ENCODE measurements around the gene FAM83C. TPM values are rescaled to one million over a fixed set of nuclear protein-coding genes. Genes with fewer than 3 reads are reported as not detected.

FAM83C gene
- not detected for polyA plus RNA-seq (ENCODE audit: low read depth in 6 of 6)

DNA sequence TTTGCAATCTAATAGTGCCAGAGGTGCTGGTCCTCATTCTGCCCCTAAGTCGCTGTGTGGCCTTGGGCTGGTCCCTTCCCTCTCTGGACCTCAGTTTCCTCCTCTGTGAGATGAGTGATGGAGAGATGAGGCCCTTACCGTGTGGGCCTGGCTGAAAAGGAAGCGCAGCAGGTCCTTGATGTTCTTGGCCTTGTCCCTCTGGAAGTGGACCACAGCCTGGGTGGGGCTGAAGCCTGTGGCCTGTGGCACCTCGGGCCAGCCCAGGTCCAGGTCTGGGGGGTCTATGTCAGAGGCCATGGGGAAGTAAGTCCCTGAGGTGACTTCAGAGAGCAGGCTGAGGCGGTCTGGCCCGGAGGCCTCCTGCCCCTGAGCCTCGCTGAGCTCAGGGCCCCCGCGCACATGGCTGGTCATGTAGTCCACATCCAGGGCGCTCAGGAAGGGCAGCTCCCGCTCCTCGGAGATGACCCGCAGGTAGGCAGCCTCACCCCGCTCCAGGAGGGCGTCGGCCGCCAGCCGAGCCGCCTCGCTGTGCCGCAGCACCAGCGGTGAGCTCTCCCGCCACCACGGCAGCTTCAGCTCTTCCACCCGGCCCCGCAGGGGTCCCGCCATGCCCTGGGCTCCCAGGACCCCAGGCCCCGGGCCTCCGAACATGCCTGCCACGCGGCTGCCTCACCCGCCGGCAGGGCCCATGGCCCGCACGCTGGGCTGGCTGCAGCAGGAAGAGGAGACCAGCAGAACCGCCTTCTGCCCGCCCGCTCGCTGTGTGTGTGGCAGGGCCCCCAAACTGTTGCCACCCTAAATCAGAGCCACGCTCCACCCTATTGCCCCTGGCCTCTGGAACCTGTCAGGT lies at the start of gene FAM83C:
FAM83C (minus strand) TSS at position 772 of the 850 bp plus-strand sequence; CDS start at position 651, 121 bp downstream.
- H3K36me3 Mint-ChIP-seq: no peaks in the 10 kb centered on the region
- H3K4me3 Mint-ChIP-seq: no peak within 1 kb of the TSS
- DNase-seq (no peak), ATAC-seq (ENCODE audit: low read depth in 2 of 2) (no peak)
- no peak within 1 kb of the TSS for H3K27ac Mint-ChIP-seq
- H3K4me1 Mint-ChIP-seq: no peaks in the 10 kb centered on the region
- no peaks in the 10 kb centered on the region for H3K9me3 Mint-ChIP-seq
- peaks cover 5 to 40% (median 20%) of the 10 kb centered on the region in 3 donors for H3K27me3 Mint-ChIP-seq

DNA sequence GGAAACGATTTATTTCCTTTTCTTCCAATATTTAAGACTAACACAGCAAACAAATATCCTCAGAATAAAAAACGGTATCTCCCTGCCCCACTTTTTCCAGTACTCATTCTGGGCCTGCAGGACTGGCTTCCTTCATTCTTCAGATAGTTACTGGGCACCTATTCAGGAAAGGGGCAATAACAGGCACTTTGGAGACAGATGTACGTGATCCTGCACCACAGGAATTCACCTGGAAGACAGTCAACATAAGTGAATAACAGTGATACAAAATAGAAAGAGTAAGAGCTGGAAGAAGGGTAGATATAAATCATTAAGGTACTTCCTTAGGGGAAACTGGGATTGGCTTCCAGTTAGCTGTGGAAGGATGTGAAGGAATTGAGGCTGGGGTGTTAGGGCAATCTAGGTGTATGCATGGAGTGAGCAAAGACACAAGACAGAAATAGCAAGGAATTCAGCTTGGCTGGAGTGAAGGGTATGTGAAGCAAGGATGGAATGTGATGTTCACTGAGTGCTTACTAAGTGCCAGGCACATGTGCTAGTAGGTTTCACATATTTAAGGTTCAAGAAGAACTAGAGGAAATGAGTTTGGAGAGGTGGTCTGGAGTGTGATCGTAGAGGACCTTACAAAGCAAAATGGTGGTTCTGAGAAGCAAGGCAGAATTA lies 49.3 kb upstream of the FAM83C start:
- H3K9me3 Mint-ChIP-seq: peaks cover 0 to 7% (median 0%) of the 10 kb centered on the region in 7 donors
- peak overlapping the region in 2 of 6 donors; percentile 45 to 67 for H3K27ac Mint-ChIP-seq
- no peaks in the 10 kb centered on the region for H3K27me3 Mint-ChIP-seq
- H3K4me1 Mint-ChIP-seq: no peaks in the 10 kb centered on the region
- no peak for DNase-seq
- no peak for ATAC-seq (ENCODE audit: low read depth in 2 of 2)
- peaks cover 11 to 13% of the 10 kb centered on the region in 2 donors for H3K36me3 Mint-ChIP-seq
- no peak overlapping the region for H3K4me3 Mint-ChIP-seq

DNA sequence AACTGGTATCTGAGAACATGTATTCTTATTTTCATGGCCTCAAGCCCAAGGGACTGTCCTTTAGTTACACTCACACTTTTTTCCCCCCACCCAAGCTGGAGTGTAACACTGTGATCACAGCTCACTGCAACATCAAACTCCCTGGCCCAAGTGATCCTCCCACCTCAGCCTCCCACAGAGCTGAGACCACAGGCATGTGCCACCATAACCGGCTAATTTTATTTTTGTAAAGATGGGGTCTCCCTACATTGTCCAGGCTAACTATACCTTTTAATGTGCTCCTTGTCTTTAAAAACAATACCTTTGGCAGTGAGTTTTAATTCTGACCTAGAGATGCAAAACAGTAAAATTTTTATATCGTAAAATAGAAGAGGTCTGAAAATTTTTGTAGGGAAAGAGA lies 48.2 kb upstream of the FAM83C start:
- DNase-seq (no peak), ATAC-seq (ENCODE audit: low read depth in 2 of 2) (no peak)
- Mint-ChIP-seq H3K36me3 (peaks cover 3 to 4% of the 10 kb centered on the region in 2 donors), H3K9me3 (no peaks in the 10 kb centered on the region), H3K27ac (peak overlapping the region in 1 of 6 donors; percentile 17), H3K4me1 (no peaks in the 10 kb centered on the region), H3K4me3 (no peak overlapping the region), H3K27me3 (no peaks in the 10 kb centered on the region)

GRCh38 chr20:35339636-35340035 lies 47.4 kb upstream of the FAM83C start:
- H3K9me3 Mint-ChIP-seq: no peaks in the 10 kb centered on the region
- ATAC-seq (ENCODE audit: low read depth in 2 of 2): no peak
- H3K27me3 Mint-ChIP-seq: no peaks in the 10 kb centered on the region
- no peaks in the 10 kb centered on the region for H3K36me3 Mint-ChIP-seq
- H3K27ac Mint-ChIP-seq: no peak overlapping the region
- no peak for DNase-seq
- no peak overlapping the region for H3K4me3 Mint-ChIP-seq
- H3K4me1 Mint-ChIP-seq: no peaks in the 10 kb centered on the region

DNA sequence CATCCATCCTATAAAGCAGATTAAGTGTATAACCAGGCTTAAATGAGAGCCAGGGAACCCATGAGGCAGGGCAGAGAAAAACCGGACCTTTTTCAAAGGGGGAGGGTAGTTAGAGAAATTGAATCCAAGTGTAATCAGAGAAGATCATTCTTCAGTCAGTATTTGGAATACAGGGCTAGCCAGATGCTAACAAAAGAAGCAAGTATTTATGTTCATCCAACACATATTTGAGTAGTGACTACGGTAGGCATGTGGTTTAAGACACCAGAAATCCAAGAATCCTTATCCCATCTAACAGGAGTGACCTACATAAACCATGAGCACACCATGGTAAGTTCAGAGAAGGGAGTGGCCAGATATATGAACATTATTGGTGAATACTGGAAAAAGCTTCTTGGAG lies 46.8 kb upstream of the FAM83C start:
- Mint-ChIP-seq H3K4me1 (no peaks in the 10 kb centered on the region), H3K4me3 (no peak overlapping the region), H3K36me3 (no peaks in the 10 kb centered on the region), H3K27me3 (no peaks in the 10 kb centered on the region), H3K27ac (peak overlapping the region in 2 of 6 donors; percentile 13 to 57), H3K9me3 (no peaks in the 10 kb centered on the region)
- DNase-seq: no peak
- no peak for ATAC-seq (ENCODE audit: low read depth in 2 of 2)

- H3K4me3 Mint-ChIP-seq: no peak overlapping the region
- H3K27me3 Mint-ChIP-seq: no peaks in the 10 kb centered on the region
- no peak for ATAC-seq (ENCODE audit: low read depth in 2 of 2)
- DNase-seq: no peak
- no peaks in the 10 kb centered on the region for H3K4me1 Mint-ChIP-seq
- no peaks in the 10 kb centered on the region for H3K9me3 Mint-ChIP-seq
- H3K27ac Mint-ChIP-seq: no peak overlapping the region
- H3K36me3 Mint-ChIP-seq: no peaks in the 10 kb centered on the region
These were observed 42.3 kb upstream of the FAM83C start for GRCh38 chr20:35334311-35335101.

GRCh38 chr20:35333606-35334005 lies 41.4 kb upstream of the FAM83C start:
- ATAC-seq (ENCODE audit: low read depth in 2 of 2): no peak
- DNase-seq: no peak

GRCh38 chr20:35332540-35333200 lies 40.4 kb upstream of the FAM83C start:
- no peak overlapping the region for H3K27ac Mint-ChIP-seq
- peaks cover 0 to 5% of the 10 kb centered on the region in 2 donors for H3K36me3 Mint-ChIP-seq
- no peaks in the 10 kb centered on the region for H3K9me3 Mint-ChIP-seq
- ATAC-seq (ENCODE audit: low read depth in 2 of 2): no peak
- H3K27me3 Mint-ChIP-seq: no peaks in the 10 kb centered on the region
- H3K4me3 Mint-ChIP-seq: no peak overlapping the region
- no peaks in the 10 kb centered on the region for H3K4me1 Mint-ChIP-seq
- no peak for DNase-seq

More at GRCh38 chr20:35333606-35334005, 41.4 kb upstream of the FAM83C start:
- Mint-ChIP-seq H3K9me3 (no peaks in the 10 kb centered on the region), H3K4me1 (no peaks in the 10 kb centered on the region), H3K36me3 (peaks cover 0 to 5% of the 10 kb centered on the region in 2 donors), H3K27ac (no peak overlapping the region), H3K4me3 (no peak overlapping the region), H3K27me3 (no peaks in the 10 kb centered on the region)

DNA sequence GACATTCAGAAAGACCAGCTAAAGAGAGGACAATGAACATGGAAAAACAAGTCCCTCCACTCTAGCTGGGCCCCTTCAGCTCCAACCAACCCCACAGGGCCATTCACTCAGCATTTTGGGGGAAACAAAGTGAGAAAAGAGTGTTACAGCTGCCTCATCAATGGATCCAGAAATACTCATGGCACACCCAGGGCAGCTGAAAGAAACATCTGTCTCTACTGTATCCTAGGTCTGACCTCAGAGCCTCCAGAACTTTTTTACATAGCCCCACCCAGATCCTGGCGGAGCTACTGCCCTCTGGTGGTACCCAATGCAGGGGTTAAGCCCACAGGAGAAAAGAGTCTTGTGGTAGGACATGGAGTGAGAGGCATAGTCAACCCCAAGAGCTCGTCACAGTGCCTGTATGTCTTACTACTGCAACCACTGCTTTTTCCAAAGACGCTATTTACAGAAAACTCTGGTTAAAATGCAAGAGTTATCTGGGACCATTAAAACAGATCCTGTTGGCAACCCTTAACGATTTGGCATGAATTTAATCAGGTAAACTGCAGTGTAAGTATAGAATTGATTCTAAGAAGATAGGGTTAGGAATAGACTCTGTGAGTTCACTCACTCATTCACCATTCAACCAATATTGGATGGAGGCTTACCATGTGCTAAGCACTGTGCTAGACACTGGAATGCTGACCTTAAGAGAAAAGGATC lies 37.4 kb upstream of the FAM83C start:
- Mint-ChIP-seq H3K36me3 (peaks cover 5% of the 10 kb centered on the region in 2 donors), H3K9me3 (no peaks in the 10 kb centered on the region), H3K27ac (peak overlapping the region in 2 of 6 donors; percentile 54 to 59), H3K4me1 (no peaks in the 10 kb centered on the region), H3K27me3 (no peaks in the 10 kb centered on the region), H3K4me3 (no peak overlapping the region)
- no peak for DNase-seq
- peak; percentile 40 to 46 for ATAC-seq (ENCODE audit: low read depth in 2 of 2)

GRCh38 chr20:35328689-35329088 lies 36.5 kb upstream of the FAM83C start:
- Mint-ChIP-seq H3K9me3 (no peaks in the 10 kb centered on the region), H3K27me3 (no peaks in the 10 kb centered on the region), H3K4me1 (no peaks in the 10 kb centered on the region), H3K27ac (no peak overlapping the region), H3K36me3 (peaks cover 5% of the 10 kb centered on the region in 2 donors), H3K4me3 (peak overlapping the region in 1 of 8 donors; percentile 26)
- no peak for DNase-seq
- no peak for ATAC-seq (ENCODE audit: low read depth in 2 of 2)

GRCh38 chr20:35328095-35328685 lies 36.0 kb upstream of the FAM83C start:
- ATAC-seq (ENCODE audit: low read depth in 2 of 2): no peak
- H3K27me3 Mint-ChIP-seq: no peaks in the 10 kb centered on the region
- no peaks in the 10 kb centered on the region for H3K9me3 Mint-ChIP-seq
- H3K36me3 Mint-ChIP-seq: peaks cover 5% of the 10 kb centered on the region in 2 donors
- DNase-seq: no peak
- no peak overlapping the region for H3K4me3 Mint-ChIP-seq
- no peaks in the 10 kb centered on the region for H3K4me1 Mint-ChIP-seq
- no peak overlapping the region for H3K27ac Mint-ChIP-seq

Data from naive B cell (primary cell).